A549 treated with AZD9567 at 1 μM for 4 hours (cell line): ENCODE results near the gene DHRS4L2. TPM values are rescaled to one million over a fixed set of nuclear protein-coding genes. Genes with fewer than 3 reads are reported as not detected.

Source experiments
- total RNA-seq: library from RNA; stranded (reverse); fragments of 200-300 nt; extraction: Qiagen RNA extraction; gene quantifications from 5 replicates; pipeline ENCODE4 v1.2.3, GENCODE V29; 2022; ENCODE audit not compliant: insufficient read depth

DHRS4L2 gene
- total RNA-seq = 22.9 to 34.9 TPM (median 30.9 TPM) in 5 replicates

DNA sequence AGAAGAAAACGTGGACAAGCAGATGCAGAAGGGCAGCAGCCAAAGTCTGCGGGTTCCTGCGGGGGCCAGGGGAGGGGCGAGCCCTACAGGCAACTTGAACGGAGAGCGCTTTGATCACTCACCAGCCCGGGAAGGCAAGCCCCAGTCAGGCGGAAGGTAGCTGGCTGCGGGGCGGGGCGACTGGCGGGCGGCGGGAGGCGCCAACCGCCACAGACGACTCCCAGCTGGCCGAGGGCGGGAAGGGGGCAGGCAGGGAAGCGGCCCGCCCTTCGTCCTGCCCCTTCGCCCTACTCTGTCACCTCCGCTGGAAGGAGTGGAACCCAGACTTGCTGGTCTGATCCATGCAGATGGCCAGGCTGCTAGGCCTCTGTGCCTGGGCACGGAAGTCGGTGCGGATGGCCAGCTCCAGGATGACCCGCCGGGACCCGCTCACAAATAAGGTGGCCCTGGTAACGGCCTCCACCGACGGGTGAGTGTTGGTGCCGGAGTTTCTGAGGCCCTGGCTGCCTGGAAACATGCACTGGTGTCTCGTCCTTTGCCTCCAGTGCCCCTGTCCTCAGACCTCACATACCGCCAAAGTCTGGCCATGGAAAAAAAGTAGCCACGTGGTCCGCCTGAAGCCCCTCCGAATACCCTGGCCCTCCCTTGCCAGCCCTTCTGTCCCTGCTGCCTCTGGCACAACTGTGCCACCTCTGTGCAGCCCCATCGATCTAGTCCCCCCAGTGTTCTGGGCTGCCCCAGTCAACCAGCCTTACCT, at the start of gene DHRS4L2:
Gene DHRS4L2, plus strand, starts transcription at position 323 of the 757 bp plus-strand sequence. Its CDS starts 19 bp downstream, at position 342.

DNA sequence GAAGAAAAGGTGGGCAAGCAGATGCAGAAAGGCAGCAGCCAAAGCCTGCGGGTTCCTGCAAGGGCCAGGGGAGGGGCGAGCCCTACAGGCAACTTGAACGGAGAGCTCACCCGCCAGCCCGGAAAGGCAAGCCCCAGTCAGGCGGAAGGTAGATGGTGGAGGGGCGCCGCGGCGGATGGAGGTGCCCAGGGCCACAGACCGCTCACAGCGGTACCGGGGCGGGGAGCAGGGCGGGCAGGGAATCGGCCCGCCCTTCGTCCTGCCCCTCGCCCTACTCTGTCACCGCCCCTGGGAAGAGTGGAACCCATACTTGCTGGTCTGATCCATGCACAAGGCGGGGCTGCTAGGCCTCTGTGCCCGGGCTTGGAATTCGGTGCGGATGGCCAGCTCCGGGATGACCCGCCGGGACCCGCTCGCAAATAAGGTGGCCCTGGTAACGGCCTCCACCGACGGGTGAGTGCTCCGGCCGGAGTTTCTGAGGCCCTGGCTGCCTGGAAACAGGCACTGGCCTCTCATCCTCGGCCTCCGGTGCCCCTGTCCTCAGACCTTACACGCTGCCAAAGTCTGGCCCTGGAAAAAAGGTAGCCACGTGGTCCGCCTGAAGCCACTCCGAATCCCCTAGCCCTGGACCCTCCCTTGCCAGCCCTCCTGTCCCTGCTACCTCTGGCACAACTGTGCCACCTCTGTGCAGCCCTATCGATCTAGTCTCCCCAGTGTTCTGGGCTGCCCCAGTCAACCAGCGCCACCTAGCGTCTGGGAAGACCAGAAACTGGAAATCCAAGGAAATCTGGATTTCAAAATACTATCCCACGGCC, 35.1 kb upstream of the DHRS4L2 start, which contains the start of gene DHRS4:
Gene DHRS4, plus strand, starts transcription at position 307 of the 815 bp plus-strand sequence. Its CDS starts 19 bp downstream, at position 326.

DNA sequence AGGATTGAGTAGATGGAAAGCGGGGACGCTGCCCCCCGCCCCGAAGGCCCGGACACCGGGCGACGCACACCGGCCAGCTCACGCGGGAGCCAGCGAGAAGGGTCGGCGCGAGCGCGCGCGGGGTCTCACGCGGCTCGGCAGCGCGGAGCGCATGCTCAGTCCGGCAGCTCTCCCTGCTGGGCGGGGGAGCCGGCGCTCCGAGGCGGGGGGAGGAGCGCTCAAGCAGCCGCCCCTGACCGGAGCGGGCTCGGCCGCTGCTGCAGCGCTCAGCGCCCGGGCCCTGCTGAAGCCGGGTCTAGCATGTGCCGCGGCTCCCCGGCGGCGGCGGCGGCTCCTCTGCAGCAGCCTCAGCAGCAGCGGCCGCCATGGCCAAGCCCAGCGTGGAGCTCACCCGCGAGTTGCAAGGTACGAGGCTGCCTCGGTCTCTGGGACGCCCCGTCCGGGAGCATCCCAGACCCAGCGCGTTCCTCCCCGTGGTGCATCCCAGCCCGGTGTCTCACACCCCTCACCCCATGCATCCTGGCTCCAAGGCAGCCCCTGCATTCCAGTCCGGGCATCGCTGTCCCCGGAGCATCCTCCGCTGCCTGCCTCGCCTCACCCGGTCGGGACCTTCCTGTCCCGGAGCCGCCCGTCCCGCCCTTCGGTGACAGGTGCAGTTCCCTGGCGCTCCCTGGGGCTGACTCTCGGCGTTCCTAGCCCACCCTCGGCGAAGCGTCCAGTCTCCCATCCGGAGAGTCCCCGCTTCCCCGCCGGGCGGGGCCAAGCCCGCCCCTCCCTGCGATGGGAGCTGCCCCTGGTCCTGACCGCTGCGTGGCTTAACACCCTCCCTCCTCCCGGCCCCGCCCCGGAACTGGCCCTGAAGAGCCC, 63.3 kb downstream of the DHRS4L2 start, which contains the start of gene CARMIL3:
Gene CARMIL3, plus strand, starts transcription at position 221 of the 867 bp plus-strand sequence. Its CDS starts 145 bp downstream, at position 366.

Other genes with a start within 250 kb of the DHRS4L2 start
- 43.0 to 65.3 TPM (median 47.9 TPM) in 5 replicates for gene DHRS4, start 35.2 kb upstream of the DHRS4L2 start, total RNA-seq
- gene CARMIL3, start 63.1 kb downstream of the DHRS4L2 start, total RNA-seq = 0.47 to 0.84 TPM (median 0.64 TPM) in 4 of 5 replicates, not detected in the other
- 0.03 to 0.11 TPM (median 0.05 TPM) in 3 of 5 replicates, not detected in the others for gene CPNE6, start 82.6 kb downstream of the DHRS4L2 start, total RNA-seq
- 18.9 to 22.7 TPM (median 21.0 TPM) in 5 replicates for gene PCK2, start 105.4 kb downstream of the DHRS4L2 start, total RNA-seq
- 19.7 to 29.9 TPM (median 20.1 TPM) in 5 replicates for gene DCAF11, start 125.8 kb downstream of the DHRS4L2 start, total RNA-seq
- 0.77 to 1.0 TPM (median 0.88 TPM) in 4 of 5 replicates, not detected in the other for gene NRL, start 126.0 kb downstream of the DHRS4L2 start, total RNA-seq
- 0.09 to 0.11 TPM in 2 of 5 replicates, not detected in the others for gene FITM1, start 141.7 kb downstream of the DHRS4L2 start, total RNA-seq
- 157 to 178 TPM (median 167 TPM) in 5 replicates for gene PSME1, start 147.3 kb downstream of the DHRS4L2 start, total RNA-seq
- gene EMC9, start 152.7 kb downstream of the DHRS4L2 start, total RNA-seq = 47.3 to 67.1 TPM (median 62.0 TPM) in 5 replicates
- gene PSME2, start 157.7 kb downstream of the DHRS4L2 start, total RNA-seq = 132 to 193 TPM (median 160 TPM) in 5 replicates
- gene RNF31, start 158.6 kb downstream of the DHRS4L2 start, total RNA-seq = 27.3 to 37.8 TPM (median 34.3 TPM) in 5 replicates
- gene IRF9, start 172.3 kb downstream of the DHRS4L2 start, total RNA-seq = 9.1 to 15.9 TPM (median 13.6 TPM) in 5 replicates
- gene REC8, start 183.2 kb downstream of the DHRS4L2 start, total RNA-seq = 3.3 to 6.0 TPM (median 4.0 TPM) in 5 replicates
- gene IPO4, start 199.9 kb downstream of the DHRS4L2 start, total RNA-seq = 73.9 to 90.6 TPM (median 84.9 TPM) in 5 replicates
- gene TM9SF1, start 206.5 kb downstream of the DHRS4L2 start, total RNA-seq = 56.1 to 71.9 TPM (median 59.3 TPM) in 5 replicates
- not detected in 5 replicates for gene TSSK4, start 216.8 kb downstream of the DHRS4L2 start, total RNA-seq
- gene CHMP4A, start 224.6 kb downstream of the DHRS4L2 start, total RNA-seq = 77.6 to 89.1 TPM (median 81.5 TPM) in 5 replicates
- gene MDP1, start 227.1 kb downstream of the DHRS4L2 start, total RNA-seq = 20.7 to 31.9 TPM (median 29.7 TPM) in 5 replicates
- gene NEDD8, start 243.4 kb downstream of the DHRS4L2 start, total RNA-seq = 348 to 468 TPM (median 465 TPM) in 5 replicates
- 53.0 to 75.8 TPM (median 56.4 TPM) in 5 replicates for gene GMPR2, start 244.0 kb downstream of the DHRS4L2 start, total RNA-seq